Uterus (tissue), 4 donors: ENCODE data around the gene EDN3. TPM values are rescaled to one million over a fixed set of nuclear protein-coding genes. Genes with fewer than 3 reads are reported as not detected.

Experiments
- DNase-seq, 2 donors: peaks; one replicate each; pipeline ENCODE4 v3.0.0-alpha.2; 2019 to 2020
- H3K27ac ChIP-seq, 2 donors: fragments of 200-600 bp; sonication (generic); 1 replicate in 1 of 2; 2 replicates in 1 of 2; pipeline ENCODE4 v1.5.1; 2016 to 2018
- H3K27me3 ChIP-seq, 2 donors: fragments of 200-600 bp; sonication (generic); one replicate each; pipeline ENCODE4 v1.5.1; 2018 to 2019; ENCODE audit warnings: control low read depth in 1 of 2
- H3K36me3 ChIP-seq, 2 donors: fragments of 200-600 bp; sonication (generic); one replicate each; pipeline ENCODE4 v1.5.1; 2019; ENCODE audit warnings: control low read depth in 1 of 2
- H3K4me1 ChIP-seq, 2 donors: fragments of 200-600 bp; sonication (generic); one replicate each; pipeline ENCODE4 v1.5.1; 2018 to 2019; ENCODE audit warnings: control low read depth in 1 of 2
- H3K4me3 ChIP-seq, 2 donors: fragments of 200-600 bp; sonication (generic); 1 replicate in 1 of 2; 2 replicates in 1 of 2; pipeline ENCODE4 v1.5.1; 2018 to 2019; ENCODE audit warnings: mild to moderate bottlenecking in 1 of 2
- H3K9me3 ChIP-seq, 2 donors: fragments of 200-600 bp; sonication (generic); one replicate each; pipeline ENCODE4 v1.5.1; 2019; ENCODE audit warnings: control low read depth in 1 of 2
- POLR2A ChIP-seq, 2 donors: fragments of 450-650 bp; IDR thresholded peaks; one replicate each; pipeline ENCODE4 v1.6.1; 2016; ENCODE audit warnings: antibody characterized with exemption in 2 of 2, mild to moderate bottlenecking in 1 of 2, moderate library complexity in 1 of 2
- intact Hi-C: fragments of 100-400 bp; cut with DNase I; formaldehyde crosslinking; loops from one replicate; pipeline ENCODE4 v1.15.1; 2023; ENCODE audit warnings: low total_unique reads
- total RNA-seq, 4 donors: library from RNA; depleted of rRNA in 3 of 4; stranded (reverse); fragments of >200 nt in 3 of 4; gene quantifications; one replicate each; pipeline versions ENCODE4 v1.1.0 to v1.2.4, GENCODE V29; 2014 to 2023
- TF ChIP-seq, protein P1 (sequence below), 4 experiments: fragments of 200-600 bp in 2 of 4; fragments of 450-650 bp in 2 of 4; sonication (generic) in 2 of 4; IDR thresholded peaks; one replicate each; pipeline ENCODE4 v1.5.1; 2016 to 2019; ENCODE audit warnings: antibody characterized with exemption in 4 of 4, mild to moderate bottlenecking in 2 of 4, moderate library complexity in 1 of 4
- donor health status: DM: yes; HTN: yes; CAD: no.

Gene EDN3
- total RNA-seq, 4 donors from 2014 or later, result 2.8 to 85.8 TPM; not detected in 2

DNA sequence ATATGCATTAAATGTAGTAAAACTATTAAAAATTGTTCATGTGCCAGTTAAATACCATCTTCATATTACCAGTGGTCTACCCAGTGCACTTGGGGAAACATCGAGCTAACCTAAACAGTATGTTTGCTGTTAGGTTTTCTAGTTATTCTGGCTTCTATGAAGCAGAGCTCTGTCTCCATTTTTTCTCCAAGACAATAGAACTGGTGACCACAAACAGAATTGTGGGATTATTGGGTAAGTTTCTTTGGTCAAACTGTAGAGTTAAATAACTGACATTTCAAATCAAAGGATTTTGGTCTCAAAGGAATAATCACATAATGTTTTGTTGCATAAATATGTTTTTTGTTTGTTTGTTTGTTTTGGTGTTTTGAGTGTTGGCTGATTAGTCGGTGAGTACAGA, 40.5 kb upstream of the EDN3 start:
- Histone ChIP-seq H3K27ac (no peak overlapping the region), H3K9me3 (no peaks in the 10 kb centered on the region), H3K36me3 (no peaks in the 10 kb centered on the region), H3K4me1 (no peaks in the 10 kb centered on the region), H3K27me3 (no peaks in the 10 kb centered on the region), H3K4me3 (no peak overlapping the region)
- no peak for TF ChIP-seq POLR2A (IDR thresholded peaks at IDR 0.05)
- TF ChIP-seq, protein P1, sequence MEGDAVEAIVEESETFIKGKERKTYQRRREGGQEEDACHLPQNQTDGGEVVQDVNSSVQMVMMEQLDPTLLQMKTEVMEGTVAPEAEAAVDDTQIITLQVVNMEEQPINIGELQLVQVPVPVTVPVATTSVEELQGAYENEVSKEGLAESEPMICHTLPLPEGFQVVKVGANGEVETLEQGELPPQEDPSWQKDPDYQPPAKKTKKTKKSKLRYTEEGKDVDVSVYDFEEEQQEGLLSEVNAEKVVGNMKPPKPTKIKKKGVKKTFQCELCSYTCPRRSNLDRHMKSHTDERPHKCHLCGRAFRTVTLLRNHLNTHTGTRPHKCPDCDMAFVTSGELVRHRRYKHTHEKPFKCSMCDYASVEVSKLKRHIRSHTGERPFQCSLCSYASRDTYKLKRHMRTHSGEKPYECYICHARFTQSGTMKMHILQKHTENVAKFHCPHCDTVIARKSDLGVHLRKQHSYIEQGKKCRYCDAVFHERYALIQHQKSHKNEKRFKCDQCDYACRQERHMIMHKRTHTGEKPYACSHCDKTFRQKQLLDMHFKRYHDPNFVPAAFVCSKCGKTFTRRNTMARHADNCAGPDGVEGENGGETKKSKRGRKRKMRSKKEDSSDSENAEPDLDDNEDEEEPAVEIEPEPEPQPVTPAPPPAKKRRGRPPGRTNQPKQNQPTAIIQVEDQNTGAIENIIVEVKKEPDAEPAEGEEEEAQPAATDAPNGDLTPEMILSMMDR (IDR thresholded peaks at IDR 0.05), result no peak
- intact Hi-C loops, result no loop called here
- no peak for DNase-seq

DNA sequence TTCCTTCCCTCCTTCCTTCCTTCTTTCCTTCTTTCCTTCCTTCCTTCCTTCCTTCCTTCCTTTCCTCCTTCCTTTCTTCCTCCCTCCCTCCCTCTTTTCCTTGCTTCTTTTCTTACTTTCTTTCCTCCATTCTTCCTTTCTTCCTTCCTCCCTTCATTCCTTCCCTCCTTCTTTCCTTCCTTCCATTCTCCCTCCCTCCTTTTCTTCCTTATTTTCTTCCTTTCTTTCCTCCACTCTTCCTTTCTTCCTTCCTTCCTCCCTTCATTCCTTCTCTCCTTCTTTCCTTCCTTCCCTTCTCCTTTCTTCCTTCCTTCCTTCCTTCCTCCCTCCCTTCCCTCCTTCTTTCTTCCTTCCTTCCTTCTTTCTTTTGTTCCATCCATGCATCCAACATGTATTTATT, 35.1 kb upstream of the EDN3 start:
- intact Hi-C loops, result no loop called here
- TF ChIP-seq POLR2A (IDR thresholded peaks at IDR 0.05), result no peak
- TF ChIP-seq, protein P1 (IDR thresholded peaks at IDR 0.05), result no peak
- no peak overlapping the region for H3K27ac ChIP-seq
- H3K4me1 ChIP-seq, result no peaks in the 10 kb centered on the region
- no peak for DNase-seq
- no peak overlapping the region for H3K4me3 ChIP-seq
- peaks cover 0 to 4% of the 10 kb centered on the region in 2 donors for H3K27me3 ChIP-seq
- H3K36me3 ChIP-seq, result no peaks in the 10 kb centered on the region
- H3K9me3 ChIP-seq, result no peaks in the 10 kb centered on the region

DNA sequence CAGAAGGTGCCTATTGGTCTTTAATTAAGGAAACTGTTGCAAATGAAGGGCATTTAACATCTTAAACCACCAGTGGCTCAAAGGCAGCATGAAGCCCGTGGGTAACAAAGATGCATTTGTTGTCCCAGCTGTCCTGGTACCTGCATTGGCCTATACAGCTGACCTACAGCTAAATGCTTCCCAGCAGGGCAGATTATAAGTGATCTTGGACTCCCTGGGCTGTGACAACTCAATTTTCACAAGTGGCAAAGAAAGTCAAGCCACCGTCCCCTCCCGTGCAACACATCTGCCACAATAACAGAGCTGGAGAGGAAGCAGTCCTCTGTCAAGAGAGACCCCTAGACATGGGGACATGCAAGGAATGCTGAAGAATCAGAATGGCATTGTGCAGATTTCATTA, 31.5 kb upstream of the EDN3 start:
- Histone ChIP-seq H3K9me3 (no peaks in the 10 kb centered on the region), H3K4me3 (no peak overlapping the region), H3K4me1 (no peaks in the 10 kb centered on the region), H3K36me3 (no peaks in the 10 kb centered on the region), H3K27ac (no peak overlapping the region), H3K27me3 (peaks cover 0 to 4% of the 10 kb centered on the region in 2 donors)
- no peak for TF ChIP-seq POLR2A (IDR thresholded peaks at IDR 0.05)
- intact Hi-C loops, result no loop called here
- no peak for DNase-seq

DNA sequence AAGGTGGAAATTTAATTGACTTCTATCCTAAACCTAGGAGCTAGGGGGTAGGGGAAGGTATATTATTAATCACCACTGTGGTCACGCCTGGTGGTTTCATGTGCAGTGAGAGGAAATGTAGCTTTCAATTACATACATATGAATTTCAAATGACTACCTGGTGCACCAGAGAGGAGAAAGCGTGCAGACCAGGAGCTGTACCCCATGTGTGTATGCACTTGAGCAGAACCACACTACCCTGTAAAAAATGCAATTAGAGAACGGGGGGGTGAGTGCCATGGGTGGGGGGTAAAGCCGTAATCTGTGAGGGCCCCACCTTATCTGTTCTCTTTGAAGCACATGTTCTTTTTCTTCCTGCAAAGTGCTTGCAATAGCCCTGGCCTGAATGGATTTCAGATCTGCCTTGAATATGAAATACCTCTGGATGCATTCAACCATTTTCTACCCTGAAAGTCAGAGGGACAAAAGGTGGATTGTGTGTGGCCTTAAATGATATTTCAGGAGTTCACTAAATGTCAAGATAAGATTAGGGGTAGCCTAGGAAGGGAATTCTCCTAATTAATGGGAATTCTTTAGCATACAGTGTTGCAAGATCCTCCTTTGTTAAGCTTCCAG, 30.9 kb upstream of the EDN3 start:
- no peak for DNase-seq
- no peak for TF ChIP-seq POLR2A (IDR thresholded peaks at IDR 0.05)
- TF ChIP-seq, protein P1 (IDR thresholded peaks at IDR 0.05), result no peak
- Histone ChIP-seq H3K9me3 (no peaks in the 10 kb centered on the region), H3K4me1 (no peaks in the 10 kb centered on the region), H3K4me3 (no peak overlapping the region), H3K36me3 (no peaks in the 10 kb centered on the region), H3K27ac (no peak overlapping the region), H3K27me3 (peaks cover 0 to 4% of the 10 kb centered on the region in 2 donors)
- intact Hi-C loops, result no loop called here

DNA sequence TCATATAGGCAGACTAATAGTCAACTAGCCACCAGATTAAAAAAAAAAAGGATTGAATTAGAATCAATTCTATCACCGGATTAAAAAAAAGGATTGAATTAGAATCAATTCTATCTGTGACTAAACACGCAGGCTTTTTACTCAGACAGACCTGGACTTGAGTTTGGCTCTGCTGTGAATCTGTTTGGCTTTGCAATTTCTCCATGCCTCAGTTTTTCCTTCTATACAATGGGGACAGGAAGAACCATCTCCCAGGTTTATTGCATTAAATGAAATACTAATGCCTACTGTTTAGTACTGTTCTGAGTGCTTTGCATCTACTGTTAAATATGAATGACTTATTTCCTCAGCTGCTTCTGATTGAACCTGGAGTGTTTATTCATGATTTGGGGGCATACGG, 30.0 kb upstream of the EDN3 start:
- intact Hi-C loops, result no loop called here
- DNase-seq, result no peak
- H3K27me3 ChIP-seq, result peaks cover 0 to 4% of the 10 kb centered on the region in 2 donors
- H3K36me3 ChIP-seq, result no peaks in the 10 kb centered on the region
- no peak overlapping the region for H3K4me3 ChIP-seq
- H3K4me1 ChIP-seq, result no peaks in the 10 kb centered on the region
- no peaks in the 10 kb centered on the region for H3K9me3 ChIP-seq
- no peak overlapping the region for H3K27ac ChIP-seq
- no peak for TF ChIP-seq POLR2A (IDR thresholded peaks at IDR 0.05)
- TF ChIP-seq, protein P1 (IDR thresholded peaks at IDR 0.05), result no peak
